ENCODE data around the gene BANP.
A peak's percentile ranks its signal among the peaks of the same experiment; 100 is the strongest.
"Not testable (repeated sequence)": the region's sequence is repeated elsewhere in the genome, so short reads cannot be mapped to it uniquely, and the experiment has no call there.

BANP gene

DNA sequence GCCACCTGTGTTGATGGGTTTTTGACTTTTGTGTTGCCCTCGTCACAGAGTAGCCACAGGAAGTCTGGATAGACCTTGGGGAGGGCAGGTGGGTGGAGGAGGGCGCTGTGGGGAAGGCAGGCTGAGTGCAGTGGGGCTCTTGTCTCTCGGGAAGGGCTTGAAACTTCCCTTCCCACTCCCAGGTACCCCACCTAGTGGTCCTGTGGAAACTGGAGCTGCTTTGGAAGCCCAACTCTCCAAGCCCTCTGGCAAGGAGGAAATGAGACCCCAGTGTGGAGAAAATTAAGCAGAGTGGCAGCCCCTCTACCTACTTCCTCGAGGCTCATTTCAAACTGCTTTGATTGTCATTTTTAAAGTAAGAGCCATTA is 24.1 kb upstream of the BANP start:
- no peak for DNase-seq

DNA sequence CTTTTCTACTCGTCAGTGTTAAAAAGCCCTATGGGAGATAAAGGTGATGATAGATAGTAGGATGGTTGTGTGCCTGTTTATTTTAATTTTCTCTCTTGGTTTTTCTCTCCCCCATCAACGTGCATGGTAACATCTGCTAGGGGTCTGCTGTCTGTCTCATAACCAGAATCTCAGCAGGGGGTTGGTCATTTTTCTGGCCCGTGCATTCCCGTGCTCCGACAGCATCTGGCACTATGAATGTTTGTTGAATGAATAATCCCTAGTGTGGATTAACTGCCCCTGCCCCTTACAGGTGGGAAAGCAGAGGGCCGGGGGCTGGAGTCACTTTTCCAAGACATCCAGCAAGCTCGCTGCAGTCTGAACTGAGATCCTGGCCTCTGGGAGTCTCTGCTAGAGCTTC is 21.2 kb upstream of the BANP start:
- DNase-seq: no peak

DNA sequence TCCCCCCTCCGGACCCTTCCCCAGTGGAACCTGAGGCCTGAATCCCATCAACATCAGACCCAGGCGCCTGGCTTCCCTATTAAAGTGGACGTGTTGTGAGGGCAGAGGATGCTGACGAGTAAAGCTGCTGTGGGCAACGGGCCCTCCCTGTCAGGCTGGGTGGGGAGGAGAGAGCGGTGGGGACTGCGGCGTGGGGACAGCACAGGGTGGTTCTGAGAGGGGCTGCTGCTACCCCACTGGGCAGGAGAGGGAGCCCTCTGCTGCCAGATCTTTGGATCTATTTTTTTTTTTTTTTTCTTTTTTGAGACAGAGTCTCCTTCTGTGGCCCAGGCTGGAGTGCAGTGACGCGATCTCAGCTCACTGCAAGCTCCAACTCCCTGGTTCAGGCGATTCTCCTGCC is 20.8 kb upstream of the BANP start:
- no peak for DNase-seq

DNA sequence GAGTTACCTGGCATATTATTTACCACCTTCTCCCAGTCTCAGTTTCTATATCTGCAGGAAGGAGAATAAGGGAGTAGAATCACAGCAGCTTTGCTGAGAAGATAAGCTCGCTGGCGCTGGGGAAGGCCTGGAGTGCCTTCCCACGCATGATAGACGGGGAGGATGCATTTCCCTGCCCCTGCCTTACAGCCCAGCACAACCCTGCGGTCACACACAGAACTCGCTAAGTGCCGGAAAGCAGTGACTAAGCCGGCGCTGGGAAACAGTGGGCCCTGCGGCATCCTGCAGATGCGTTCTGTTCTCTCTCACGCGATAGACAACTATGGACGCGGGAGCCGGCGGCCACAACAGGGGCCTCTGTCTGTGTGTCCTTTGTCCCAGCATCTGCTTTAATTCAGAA is 19.7 kb upstream of the BANP start:
- no peak for DNase-seq

DNA sequence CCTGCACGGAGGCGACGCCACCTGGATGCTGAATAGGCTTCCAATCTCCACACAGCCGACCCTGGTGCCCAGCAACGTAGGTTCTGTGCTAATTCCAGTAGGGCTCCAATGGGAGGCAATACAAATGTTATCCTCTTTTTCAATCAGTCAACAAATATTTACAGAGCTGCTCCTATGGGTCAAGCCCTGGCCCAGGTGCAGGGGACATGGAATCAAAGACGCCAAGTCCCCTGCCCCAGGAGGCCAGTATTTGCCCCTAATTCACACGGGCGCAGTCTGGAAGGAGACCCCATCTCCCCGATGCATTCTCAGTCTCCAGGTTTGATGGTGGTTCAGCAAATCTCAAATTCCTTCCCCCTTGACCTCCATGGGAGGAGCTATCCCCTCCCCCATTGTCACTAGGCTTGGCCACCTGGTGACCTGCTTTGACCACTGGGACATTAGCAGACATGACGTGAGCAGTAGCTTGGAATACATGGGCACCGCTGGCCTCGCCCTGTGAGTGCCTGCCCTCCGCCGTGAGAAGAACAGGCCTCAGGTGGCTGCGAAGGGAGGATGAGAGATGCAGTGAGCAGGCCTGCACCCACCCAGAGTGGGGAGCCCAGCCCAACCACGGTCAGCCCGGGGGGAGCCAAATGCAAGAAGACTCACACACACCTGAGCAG is 18.6 kb upstream of the BANP start:
- DNase-seq: not testable (repeated sequence)

DNA sequence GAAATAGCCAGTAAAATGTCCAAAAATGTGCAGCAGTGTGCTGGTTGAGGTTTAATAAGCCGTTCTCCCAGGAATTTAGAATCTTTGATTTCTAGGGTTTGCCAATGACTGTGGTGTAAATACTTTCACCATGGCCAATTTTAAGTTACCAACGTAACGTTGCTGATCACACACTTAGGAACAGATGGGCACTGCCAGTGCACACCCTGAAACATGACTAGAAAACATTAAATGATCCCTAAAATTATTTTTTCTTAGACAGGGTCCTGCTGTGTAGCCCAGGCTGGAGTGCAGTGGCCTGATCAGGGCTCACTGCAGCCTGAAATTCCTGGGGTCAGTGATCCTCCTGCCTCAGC is 18.1 kb upstream of the BANP start:
- no peak for DNase-seq

DNA sequence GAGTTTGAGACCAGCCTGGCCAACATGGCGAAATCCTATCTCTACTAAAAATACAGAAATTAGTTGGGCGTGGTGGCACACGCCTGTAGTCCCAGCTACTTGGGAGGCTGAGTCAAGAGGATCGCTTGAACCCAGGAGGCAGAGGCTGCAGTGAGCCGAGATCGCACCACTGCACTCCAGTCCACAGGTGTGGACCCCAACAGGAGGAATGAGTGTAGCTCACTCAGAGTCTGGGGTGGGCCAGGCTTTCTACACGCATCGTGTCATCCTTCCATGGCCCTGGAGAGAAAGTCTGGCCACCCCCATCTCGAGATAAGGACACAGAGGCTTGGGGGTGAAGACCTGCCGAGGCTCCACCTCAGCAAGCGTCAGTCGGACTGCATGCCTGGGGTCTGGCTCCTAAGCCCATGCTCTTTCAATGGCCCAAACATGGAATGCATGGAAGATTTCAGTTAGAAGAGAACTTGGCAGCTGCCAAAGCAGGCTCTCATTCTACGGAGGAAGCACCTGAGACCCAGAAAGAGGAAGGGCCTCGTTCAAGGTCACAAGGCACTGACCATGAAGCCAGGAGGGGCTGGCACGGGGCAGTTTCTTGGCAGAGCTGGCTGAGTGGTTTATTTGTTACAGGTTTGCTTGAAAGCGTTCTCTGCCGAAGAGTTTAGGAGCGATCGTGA is 16.3 kb upstream of the BANP start:
- not testable (repeated sequence) for DNase-seq

DNA sequence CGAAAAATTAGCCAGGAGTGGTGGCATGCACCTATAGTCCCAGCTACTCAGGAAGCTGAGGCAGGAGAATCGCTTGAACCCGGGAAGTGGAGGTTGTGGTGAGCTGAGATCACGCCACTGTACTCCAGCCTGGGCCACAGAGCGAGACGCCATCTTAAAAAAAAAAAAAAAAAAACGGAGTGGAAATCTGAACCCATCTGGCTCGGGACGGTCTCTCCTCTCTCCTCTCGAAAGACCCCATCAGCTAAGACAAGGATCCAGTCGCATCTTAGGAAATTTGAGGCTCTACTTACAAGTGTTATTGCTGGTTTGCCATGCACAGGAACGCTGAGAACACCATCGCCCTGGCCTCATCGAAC is 15.2 kb upstream of the BANP start:
- DNase-seq: not testable (repeated sequence)

DNA sequence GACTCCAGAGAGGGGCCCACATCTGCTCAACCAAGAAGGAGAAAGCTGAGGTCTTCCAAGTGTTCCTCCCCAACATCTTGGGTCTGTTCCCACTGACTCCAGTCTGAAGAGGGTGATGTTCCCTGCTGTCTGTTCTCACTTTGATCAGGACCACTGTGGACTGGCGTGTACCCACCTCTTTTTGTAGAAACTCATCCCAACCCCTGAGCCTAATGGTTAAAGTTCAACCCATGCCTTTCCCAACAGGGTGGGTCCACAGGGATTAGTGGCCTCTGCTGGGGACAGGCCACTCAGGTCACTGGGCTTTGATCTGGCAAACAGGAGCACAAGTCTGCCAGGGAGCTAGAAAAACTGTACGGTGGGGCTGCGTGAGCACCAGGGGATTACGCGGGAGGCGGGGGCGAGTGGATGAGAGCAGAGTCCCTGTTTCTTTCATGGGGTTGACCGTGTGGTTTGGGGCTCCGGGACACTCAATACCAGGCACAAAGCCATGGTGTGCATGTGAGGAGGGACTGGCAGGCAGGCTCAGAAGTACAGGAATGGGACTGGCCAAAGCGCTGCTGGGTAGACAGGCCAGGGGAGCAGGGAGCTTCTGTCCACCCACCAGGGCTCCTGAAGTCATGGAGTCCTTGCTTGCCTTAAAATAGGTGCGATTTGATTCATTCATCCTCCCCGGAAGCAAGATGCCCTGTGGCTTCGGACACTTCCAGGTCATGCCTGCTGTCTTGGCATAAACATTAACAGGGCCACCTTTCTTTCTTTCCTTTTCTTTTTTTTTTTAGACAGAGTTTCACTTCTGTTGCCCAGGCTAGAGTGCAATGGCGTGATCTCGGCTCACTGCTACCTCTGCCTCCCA is 14.6 kb upstream of the BANP start, which contains the start of gene CA5A:
CA5A (minus strand) TSS at position 155 of the 856 bp plus-strand sequence; CDS start at position 76, 79 bp downstream.
- DNase-seq: no peak

DNA sequence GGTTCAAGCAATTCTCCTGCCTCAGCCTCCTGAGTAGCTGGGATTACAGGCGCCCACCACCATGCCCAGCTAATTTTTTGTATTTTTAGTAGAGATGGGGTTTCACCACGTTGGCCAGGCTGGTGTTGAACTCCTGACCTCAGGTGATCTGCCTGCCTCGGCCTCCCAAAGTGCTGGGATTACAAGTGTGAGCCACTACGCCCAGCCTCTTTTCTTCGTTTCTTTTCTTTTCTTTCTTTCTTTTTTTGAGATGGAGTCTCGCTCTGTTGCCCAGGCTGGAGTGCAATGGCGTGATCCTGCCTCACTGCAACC is 14.0 kb upstream of the BANP start:
- DNase-seq: not testable (repeated sequence)

DNA sequence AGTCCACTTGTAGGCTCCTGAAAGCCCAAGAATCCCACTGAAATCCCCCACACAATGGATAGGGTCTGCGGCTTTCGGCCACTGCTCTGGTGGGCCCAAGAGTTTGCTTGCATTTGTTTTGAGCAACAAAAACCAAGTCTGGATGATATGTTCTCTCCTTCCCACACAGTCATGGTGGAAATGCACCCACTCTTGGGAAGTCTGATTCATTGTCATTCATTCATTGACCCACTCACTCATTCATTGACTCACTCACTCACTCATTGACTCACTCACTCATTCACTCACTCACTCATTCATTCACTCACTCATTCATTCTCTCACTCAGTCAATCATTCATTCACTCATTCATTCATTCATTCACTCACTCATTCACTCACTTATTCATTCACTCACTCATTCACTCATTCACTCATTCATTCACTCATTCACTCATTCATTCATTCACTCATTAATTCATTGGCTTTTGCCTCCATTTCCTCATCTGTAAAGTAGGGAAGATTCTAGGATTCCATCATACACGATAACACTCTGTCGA is 12.8 kb upstream of the BANP start:
- DNase-seq: no peak

DNA sequence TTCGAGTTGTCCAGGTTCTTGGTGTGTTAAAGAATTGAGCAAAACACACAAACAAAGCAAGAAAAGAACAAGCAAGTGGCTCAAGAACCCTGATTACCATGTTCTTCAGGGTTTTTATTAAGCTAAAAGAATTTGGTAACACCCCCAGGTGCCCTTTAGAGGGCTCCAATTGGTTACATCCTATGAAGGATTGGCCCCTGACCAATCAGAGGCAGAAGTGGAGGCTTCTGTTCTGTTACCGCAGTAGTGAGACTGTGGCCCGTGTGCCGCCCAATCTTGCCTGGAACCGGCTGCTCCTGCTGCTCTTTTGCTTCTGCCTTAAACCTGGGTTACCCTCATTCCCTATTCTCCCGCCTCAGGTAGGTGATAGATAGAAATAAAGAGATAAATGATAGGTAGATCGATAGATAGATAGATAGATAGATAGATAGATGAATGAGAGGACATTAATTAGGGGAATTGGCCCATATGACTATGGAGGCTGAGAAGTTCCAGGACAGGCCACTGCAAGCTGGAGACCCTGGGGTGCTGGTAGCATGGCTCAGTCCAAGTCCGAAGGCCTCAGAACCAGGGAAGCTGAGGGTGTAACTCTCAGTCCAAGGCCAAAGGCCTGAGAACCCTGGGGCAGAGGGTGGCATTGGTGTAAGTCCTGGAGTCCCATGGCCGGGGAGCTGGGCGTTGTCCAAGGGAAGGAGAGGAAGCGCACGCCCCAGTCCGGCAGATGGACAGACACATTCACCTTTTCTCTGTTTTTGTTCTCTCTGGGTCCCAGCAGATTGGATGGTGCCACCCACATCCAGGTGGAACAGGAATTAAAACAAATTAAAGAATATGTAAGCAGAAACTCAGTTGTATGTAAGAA is 11.4 kb upstream of the BANP start:
- DNase-seq: no peak

DNA sequence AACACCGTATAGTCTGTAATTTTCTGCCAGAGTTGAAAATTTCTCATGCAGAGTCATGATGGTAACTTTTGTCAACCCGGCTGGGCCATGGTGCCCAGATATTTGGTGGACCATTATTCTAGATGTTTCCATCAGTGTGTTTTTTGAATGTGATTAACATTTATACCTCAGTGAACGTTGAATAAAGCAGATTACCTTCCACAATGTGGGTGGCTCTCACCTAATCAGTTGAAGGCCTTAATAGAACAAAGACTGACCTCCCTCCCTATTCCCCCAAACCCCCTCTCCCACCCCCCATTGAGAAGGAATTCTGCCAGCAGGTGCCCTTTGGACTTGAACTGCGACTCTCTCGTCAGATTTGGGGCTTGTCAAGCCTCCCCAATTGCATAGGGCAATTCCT is 8.6 kb upstream of the BANP start:
- no peak for DNase-seq

DNA sequence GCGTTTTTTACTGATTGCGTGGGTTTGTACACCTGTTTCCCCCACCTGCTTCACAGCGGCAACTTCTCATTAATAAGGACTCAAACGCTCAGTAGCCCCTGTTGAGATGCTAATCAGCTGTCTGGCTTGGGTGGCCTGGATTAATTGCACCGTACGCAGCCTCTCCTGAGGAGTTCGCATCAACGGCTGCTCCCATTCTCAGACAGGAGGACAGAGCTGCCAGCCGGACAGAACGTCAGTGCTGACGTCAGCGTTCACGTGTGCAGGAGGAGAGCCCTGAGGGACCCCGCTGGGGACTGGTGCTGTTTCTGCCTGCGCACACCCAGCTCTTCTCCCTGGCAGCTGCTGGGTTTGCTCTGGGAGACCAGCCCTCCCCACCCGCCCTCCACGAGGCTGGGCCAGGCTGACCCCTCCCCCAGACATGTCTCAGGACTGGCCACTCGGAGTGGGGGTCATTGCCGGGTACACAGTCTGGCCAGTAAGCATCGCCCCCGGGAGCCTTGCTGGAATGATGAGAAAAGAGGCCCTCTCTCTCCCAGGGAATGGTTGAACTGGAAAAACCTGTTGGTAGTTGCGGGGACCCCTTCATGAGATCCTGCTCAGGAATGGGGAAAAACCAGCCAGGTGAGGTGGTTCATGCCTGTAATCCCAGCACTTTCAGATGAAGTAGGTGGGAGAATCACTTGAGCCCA is 5.7 kb upstream of the BANP start:
- DNase-seq: peak; percentile 93

DNA sequence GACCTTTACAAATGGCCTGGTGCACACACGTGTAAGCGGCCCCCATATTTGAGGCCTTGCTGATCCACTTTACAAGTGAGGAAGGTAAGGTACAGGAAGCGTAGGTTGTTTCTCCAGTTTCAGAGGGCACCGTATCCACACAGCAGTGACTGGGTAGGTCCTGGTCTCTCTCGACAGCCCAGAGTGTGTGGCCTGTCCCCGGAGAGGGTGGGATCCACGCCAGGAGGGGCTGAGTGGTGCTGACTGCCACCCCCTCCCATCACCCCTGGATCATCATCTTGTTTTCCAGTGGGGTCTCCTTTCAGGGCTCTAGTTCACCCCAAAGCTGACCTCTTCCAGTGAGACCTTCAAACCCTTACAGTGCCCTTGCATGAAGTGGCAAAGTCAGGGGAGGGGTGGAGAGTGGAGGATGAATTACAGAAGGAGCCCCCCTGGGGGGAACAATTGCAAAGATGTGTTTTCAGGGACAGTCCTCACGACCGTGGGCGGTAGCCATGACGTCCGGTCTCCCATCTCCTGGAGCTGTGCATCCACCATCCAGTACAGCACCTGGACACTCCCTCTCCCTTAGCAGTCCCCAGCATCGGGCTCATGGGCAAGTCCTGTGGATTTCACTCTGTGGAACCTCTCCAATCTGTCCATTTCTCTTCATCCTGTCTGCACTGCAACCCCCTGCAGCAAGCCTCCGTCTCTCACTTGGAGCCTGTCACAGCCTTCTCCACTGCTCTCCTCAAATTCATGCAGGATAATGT is 4.5 kb upstream of the BANP start:
- no peak for DNase-seq

DNA sequence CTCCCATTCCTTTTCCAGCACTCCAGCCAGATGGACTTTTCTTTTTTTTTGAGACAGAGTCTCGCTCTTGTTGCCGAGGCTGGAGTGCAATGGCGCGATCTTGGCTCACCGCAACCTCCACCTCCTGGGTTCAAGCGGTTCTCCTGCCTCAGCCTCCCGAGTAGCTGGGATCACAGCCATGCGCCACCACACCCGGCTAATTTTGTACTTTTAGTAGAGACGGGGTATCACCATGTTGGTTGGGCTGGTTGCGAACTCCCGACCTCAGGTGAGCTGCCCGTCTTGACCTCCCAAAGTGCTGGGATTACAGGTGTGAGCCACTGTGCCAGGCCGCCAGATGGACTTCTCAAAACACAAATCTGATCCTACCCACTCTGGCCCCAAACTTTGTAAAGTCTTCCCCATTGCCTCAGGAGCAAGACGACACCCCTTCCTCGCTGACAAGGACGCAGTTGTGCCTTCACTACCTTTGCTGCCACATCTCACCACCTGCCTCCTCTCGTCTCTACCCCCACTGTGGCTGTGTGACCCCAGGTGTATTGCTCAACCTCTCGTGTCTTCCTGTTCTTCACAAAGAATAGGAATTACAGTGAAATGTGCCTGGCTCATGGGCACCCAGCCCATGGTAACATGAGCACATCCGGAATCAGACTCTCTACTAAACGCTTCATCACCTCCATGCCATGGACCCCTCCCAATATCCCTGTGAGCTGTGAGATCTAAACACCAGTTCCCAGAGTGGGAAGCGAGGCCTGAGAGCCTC is 3.7 kb upstream of the BANP start:
- DNase-seq: no peak

DNA sequence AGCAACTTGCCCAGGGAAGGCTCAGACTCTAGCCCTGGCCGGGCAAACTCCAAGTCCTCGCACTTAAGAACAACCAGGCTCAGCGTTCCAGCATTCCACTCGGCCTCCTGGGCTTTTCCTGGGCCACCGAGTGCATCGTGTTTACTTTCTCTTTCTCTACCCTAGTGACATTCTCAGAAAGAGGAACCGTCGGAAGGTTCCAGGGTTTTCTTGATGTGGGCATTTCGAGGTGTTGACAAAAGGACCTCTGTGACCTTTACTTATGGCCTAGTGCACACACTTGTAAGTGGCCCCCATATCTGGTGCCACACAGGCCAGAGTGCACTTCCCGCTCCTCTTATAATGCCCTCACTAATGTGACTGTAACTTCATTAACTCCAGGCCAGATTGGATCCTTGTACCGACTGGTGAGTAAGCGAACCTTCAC is 3.1 kb upstream of the BANP start:
- DNase-seq: no peak

DNA sequence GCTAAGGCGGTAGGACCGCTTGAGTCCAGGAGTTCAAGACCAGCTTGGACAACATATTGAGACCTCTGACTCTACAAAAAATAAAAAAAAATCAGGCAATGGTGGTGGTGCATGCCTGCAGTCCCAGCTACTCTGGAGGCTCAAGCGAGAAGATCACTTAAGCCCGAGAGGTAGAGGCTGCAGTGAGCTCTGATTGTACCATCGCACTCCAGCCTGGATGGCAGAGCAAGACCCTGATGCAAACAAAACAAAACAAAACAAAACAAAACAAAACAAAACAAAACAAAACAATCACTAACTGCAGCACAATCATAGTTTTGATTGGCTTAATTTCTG is 2.5 kb upstream of the BANP start:
- DNase-seq: no peak

DNA sequence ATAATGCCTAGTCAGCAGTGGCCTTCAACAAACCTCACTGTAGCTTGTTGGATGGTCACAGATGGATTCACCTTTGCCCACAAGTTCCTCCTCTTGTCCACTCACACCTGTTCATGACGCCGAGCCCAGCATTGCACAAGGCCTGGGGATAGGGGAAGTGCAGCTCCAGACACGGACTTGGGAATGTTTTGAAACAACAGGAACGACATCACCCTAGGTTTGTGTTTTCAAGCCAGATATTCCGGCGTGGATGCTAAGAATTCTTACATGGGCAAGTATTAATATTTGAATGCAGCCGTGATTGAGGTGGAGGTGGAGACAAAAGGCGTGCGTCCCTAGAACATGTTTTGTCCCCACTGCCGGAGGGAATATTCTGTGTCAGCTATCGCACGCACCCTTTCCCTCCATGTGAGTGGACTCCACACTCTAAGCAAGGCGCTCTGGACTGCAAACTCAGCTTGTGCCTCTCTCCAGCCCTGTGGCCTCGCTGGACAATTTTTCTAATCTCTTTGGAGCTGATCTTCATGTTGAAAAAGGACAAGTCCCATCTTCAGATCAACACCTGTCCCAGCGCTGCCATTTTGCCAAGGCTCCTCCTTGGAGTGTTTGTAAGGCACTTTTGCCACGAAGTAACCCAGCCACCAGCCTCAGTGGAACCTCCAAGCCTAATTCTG is 2.0 kb upstream of the BANP start:
- no peak for DNase-seq
